ENCODE measurements around the gene HECW1. TPM values are rescaled to one million over a fixed set of nuclear protein-coding genes. Genes with fewer than 3 reads are reported as not detected.

The HECW1 gene
- total and polyA plus RNA-seq, 2 of the 13 experiments (the other 11 are each of a cell fraction or from before 2014, with no cell fraction given): not detected

GRCh38 chr7:43582503-43583423 lies 470.3 kb downstream of the HECW1 start, which contains the start of gene STK17A (continued):
- TF ChIP-seq IRF1 (CRISPR knock-in tag; IDR thresholded peaks at IDR 0.05; ENCODE audit: low read depth) (no peak), SNAPC2 (CRISPR knock-in tag; IDR thresholded peaks at IDR 0.05) (no peak), KLF6 (CRISPR knock-in tag; IDR thresholded peaks at IDR 0.05) (no peak), MXI1 (IDR thresholded peaks at IDR 0.05; ENCODE audit: borderline replicate concordance, low read depth, low read length) (peak; percentile 73; the same call in 1 of the 3 replicates), ZNF703 (CRISPR knock-in tag; IDR thresholded peaks at IDR 0.05; ENCODE audit: borderline replicate concordance) (no peak), FOXP4 (CRISPR knock-in tag; IDR thresholded peaks at IDR 0.05) (no peak), DDIT3 (CRISPR knock-in tag; IDR thresholded peaks at IDR 0.05) (no peak), TSC22D2 (CRISPR knock-in tag; IDR thresholded peaks at IDR 0.05; ENCODE audit: borderline replicate concordance) (no peak), POGK (CRISPR knock-in tag; conservative IDR thresholded peaks at IDR 0.05) (no peak; the same call in 1 of the 2 replicates), ZNF274 (CRISPR knock-in tag; IDR thresholded peaks at IDR 0.05) (0 out of 2 replicates have a peak, but pooled peaks have one; percentile 31), ZSCAN9 (CRISPR knock-in tag; IDR thresholded peaks at IDR 0.05; ENCODE audit: borderline replicate concordance) (peak; percentile 46; the same call in 1 of the 2 replicates), ZNF570 (CRISPR knock-in tag; IDR thresholded peaks at IDR 0.05; ENCODE audit: borderline replicate concordance) (no peak), ZBTB4 (CRISPR knock-in tag; IDR thresholded peaks at IDR 0.05; ENCODE audit: borderline replicate concordance) (no peak), ZNF441 (CRISPR knock-in tag; IDR thresholded peaks at IDR 0.05; ENCODE audit: borderline replicate concordance) (peak; percentile 49; the same call in 1 of the 2 replicates), ZNF792 (CRISPR knock-in tag; IDR thresholded peaks at IDR 0.05) (peak; percentile 54; the same call in 1 of the 2 replicates), ZNF740 (CRISPR knock-in tag; IDR thresholded peaks at IDR 0.05) (no peak), ZBTB42 (CRISPR knock-in tag; IDR thresholded peaks at IDR 0.05) (0 out of 2 replicates have a peak, but pooled peaks have one; percentile 7), ZNF337 (CRISPR knock-in tag; IDR thresholded peaks at IDR 0.05; ENCODE audit: borderline replicate concordance, low read depth) (peak; percentile 53; the same call in 1 of the 2 replicates), SPEN (CRISPR knock-in tag; IDR thresholded peaks at IDR 0.05; ENCODE audit: low read depth) (peak; percentile 60; the same call in 1 of the 2 replicates), ELF3 (CRISPR knock-in tag; IDR thresholded peaks at IDR 0.05) (no peak)

Measured in HepG2 (cell line).